GM21360 (cell line): ENCODE results near the gene AFF2.

Source experiments
- ATAC-seq: cut with Tn5 transposase; IDR thresholded peaks from one replicate; pipeline ENCODE4 v1.9.1; 2021; ENCODE audit warnings: mild to moderate bottlenecking, moderate library complexity; ENCODE audit not compliant: unreplicated experiment

The AFF2 gene

DNA sequence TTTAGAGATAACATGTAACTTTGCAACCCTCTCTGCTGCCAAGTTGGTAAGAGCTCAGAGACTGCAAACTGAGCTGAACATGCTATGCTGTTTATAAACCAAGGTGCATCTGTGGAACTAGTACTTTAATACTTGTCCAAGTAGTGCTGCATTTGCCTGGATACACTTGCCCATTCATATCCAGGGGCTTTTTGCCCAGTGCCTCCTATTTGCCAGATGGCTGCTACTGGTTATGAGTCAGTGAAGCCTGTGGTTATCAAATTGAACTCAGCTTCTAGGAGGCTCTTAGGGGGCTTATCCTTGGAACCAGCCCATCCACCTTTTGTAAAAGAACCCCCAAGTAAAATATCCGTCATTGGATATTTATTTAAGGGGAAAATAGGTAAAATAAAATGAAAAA is 79.6 kb downstream of the AFF2 start:
- no peak for ATAC-seq

DNA sequence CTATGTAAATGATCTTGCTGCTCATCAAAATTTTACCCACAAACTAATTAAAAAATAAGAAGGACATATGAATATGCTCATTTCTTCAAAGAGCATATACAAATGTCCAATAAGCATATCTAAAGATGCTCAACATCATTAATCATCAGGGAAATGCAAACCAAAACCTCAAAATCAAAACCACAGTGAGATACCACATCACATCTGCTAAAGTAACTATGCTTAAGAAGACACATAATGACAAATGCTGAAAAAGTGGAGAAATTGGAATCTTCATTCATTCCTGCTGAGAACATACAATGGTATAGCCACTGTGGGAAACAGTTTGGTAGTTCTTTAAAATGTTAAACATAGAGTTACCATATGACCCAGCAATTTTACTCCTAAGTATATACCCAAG is 81.9 kb downstream of the AFF2 start:
- no peak for ATAC-seq

DNA sequence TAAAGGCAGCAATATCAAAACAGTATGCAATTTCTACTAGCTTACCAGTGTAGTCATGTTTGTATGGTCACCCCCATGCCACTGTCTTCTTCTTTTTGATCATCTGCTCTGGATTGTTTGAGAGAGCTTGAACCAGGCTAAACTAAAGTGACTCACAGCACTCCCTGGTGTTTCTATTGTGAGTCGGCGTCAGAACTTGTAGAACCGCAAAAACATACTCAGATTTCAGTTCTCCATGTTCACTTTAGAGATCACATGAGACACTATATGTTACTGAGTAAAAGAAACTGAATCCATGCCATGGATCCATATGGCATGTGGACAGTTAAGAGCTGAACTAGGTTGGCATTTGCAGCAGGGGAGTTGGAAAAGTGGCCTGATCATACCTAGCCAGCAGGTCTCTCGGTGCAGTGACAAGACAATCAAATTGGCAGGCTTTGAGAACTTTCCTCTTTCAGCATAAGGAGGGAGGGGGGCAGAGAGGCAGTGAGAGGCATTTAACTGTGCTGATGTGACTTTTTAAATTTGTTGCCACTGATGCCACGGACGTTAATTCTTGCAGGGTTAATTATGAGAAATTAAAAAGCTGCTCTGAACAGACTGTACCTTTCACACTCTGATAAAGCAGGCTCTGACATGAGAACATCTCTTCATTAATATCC is 88.4 kb downstream of the AFF2 start:
- no peak for ATAC-seq

DNA sequence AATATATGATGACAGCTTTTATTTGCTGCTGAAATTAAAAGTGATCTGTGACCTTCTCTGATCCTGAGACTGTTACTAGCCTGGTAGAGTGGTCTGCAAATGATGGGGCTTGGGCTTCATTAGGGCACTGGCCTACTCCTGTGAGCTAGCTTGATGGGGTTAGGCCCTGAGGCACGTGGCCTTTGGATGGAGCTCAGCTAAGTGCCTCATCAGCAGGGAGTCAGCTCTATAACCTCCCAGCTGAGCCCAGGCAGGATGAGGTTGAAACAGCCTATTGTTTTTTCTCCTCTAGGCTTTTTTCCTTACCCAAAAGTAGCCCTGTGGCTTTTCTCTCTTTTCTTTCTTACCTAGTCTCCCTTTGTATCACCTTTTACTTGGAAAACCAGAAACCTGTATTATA is 92.2 kb downstream of the AFF2 start:
- no peak for ATAC-seq

DNA sequence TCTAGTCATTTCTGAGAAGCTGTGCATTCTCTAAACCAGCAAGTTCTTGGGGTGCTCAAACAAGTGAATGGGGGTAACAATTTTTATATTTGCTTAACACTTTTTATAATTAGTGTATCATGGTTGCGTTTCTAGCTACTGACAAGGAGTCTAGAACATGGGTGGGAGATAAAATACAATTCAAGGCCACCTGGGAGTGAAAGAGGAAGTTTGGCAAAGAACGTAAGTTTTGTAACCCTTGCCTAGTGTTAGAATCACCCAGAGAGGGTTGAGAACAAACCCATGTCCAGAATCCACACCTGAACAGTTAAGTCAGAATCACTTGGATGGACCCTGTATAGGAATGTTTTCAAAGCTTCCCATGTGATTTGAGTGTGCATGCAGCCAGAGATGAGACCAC is 92.7 kb downstream of the AFF2 start:
- no peak for ATAC-seq

DNA sequence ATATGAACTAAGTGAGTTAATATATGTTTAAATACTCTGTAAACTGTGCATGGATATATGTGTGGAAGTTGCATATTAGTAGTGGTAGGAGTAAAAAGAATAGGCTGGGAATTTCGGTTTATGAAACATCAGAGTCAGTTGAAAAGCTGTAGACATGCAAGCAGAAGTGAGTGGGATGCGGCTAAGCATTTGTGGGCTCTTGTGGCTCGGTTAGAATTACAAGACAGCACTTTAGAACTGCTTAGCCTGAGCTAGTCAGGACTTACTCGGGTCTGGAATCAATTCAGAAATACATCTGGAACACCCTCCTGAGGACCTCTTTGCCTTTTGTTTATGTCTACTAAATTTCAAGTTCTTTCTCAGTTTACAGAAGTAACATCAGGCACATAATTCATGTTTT is 93.6 kb downstream of the AFF2 start:
- ATAC-seq, result no peak

GRCh38 chrX:148599404-148599803 is 99.0 kb downstream of the AFF2 start:
- no peak for ATAC-seq

GRCh38 chrX:148600131-148600530 is 99.7 kb downstream of the AFF2 start:
- ATAC-seq, result no peak

DNA sequence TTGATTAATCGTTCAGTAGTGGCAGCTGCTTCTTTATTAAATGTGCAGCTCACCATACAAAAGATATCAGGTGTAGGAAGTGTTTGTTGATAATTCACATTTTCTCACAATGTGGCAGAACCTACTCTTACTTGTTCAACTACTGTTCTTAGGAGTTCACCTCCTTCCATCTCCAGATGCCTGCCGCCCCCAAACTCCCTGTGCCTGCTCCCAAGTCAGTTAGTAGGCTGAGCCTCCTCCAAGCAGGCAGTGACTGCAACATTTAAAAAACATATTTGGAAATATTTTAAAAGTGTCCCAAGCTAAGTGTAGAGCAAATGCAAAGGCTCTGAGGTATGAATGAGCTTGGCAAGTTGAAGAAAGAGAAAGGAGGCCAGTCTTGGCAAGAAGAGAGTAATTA is 100.2 kb downstream of the AFF2 start:
- ATAC-seq, result no peak

- no peak for ATAC-seq
Observed at GRCh38 chrX:148601034-148601433, 100.6 kb downstream of the AFF2 start.

DNA sequence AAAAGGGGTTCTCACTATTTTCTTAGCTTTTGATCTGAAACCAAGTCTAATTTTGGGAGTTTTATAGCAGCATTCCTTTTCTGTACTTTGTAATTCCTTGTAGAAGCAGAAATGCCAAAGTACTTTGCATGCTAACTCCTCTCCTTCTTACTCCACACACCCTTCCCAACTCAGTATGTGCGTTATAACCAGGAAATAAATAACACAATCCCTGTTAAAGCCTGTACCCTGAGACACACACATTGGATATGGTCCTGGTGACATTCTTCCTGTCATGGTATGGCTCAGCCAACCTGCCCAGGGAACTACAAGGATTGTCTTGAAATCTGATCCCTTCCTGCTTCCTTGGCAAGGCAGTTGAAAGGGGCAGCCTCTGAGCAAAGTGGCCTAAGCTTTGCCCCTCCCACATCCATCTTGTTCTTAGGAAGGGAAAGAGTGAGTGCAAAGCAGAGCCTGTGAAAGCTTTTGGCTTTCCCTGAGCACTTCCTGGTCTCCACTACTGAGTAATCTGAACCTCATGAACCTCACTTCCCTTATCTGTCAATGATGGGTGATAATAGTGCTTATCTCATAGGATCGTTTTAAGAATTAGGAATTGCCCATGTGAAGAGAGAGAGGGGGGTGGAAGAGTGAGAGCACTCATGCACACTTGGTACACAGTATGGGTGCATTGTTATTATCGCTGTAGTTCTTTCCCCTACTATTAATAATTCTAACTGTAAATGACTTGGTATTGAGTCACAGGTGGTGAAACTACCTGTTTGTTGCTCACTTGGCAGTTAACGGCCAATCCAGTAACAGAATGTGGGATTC is 109.3 kb downstream of the AFF2 start:
- peak; percentile 85 for ATAC-seq

GRCh38 chrX:148610328-148610698 is 109.9 kb downstream of the AFF2 start:
- peak; percentile 60 for ATAC-seq

DNA sequence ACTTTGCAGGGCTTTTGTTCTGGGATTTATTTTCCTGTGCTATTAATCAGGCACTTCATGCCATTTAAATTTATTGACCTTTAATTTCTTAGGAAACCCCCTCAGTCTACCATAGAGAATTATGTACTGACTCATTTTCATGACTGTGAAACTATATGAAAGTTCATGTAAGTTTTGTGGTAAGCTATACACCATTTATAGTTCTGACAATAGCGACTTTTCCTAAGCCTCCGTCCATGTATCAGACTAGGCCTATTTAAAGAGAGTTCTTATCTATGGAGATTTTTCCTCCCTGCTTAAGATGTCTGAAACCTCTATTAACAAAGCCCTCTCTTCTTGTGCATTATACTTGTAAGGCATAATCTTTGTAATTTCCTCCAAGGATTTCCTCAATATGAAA is 111.6 kb downstream of the AFF2 start:
- no peak for ATAC-seq

- no peak for ATAC-seq
Observed at GRCh38 chrX:148612431-148612830, 112.0 kb downstream of the AFF2 start.

DNA sequence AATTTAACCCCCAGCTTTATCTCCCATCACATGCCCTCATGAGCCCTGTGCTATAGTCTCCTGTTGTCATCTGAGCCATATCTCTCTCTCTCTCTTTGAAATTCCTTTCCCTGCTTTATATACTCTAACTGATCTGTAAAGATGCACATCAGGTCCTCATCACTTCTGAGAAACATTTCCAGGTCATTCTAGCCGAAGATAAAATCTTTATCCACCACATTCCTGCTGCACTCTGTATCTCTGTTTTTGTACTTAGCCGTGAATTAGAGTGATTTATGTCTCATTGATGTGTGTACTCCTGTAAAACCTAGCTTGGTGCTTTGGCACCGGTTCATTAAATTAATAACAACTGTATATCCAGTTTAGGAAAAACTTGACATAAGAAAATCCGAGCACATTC is 113.2 kb downstream of the AFF2 start:
- no peak for ATAC-seq

- ATAC-seq, result no peak
Observed at GRCh38 chrX:148615491-148615890, 115.1 kb downstream of the AFF2 start.

DNA sequence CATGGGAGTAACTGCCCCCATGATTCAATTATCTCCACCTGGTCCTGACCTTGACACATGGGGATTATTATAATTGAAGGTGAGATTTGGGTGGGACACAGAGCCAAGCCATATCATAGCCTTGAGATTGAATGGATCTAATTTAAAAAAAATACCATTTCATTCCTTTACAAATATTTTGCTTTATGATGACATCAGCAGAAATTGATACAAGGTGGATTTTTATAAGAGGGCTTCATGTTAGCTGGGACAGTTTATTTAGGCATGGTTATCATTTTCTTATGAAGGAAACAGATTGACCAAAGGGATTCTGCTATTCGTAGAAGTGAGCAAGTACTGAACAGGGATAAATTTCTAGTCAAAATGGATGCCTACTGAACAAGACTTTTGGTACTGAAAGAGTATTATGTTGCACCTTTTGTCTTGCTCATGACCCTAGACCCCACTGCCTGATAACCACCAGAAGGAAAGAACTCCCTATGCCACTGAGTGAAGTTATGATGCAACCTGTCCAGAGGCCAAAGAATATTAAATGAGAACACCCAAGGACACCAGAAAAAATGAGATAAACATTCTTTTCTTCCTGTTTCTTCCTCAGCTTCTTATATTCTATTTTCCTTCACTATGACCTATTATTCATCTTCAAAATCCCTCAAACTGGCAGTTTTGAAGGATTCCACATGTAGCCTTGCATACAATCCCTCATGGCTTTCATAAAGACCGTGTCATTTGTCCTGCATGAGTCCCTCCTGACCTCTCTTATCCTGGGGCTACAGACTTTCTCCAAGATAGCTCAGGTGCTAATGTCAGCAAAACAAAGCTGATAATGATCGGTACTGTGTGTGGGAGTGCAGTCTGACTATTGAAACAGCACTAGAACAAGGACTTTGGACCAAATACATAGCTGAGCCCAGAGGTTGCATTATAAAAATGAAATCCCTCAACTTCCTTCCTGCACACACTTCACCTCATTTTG is 118.3 kb downstream of the AFF2 start:
- no peak for ATAC-seq

DNA sequence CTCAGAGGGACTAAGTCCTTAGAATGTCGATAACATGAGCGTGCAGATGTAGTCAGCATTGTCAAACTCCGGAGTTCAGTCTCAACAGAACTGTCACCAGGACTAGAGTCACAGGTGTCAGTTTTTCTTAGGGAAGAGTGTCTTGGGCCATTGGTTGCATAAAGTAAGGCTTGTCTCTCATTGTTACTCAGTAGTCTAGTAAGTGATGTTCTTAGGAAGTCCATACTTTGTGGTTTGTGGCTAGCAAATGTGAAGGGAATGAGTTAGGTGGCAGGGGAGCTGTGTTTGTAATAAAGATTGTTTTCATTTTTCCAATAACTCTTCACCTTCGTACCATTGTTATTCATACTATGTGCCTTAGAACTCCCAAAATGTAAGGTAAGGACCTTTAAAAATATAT is 119.6 kb downstream of the AFF2 start:
- ATAC-seq, result no peak

GRCh38 chrX:148624951-148625474 is 124.6 kb downstream of the AFF2 start:
- no peak for ATAC-seq

- ATAC-seq, result no peak
Observed at GRCh38 chrX:148628621-148629020, 128.2 kb downstream of the AFF2 start.

- ATAC-seq, result no peak
Observed at GRCh38 chrX:148629434-148629833, 129.0 kb downstream of the AFF2 start.
